Measurements from ENCODE around the gene AFF3. TPM values are rescaled to one million over a fixed set of nuclear protein-coding genes. Genes with fewer than 3 reads are reported as not detected.

The AFF3 gene
- total and polyA plus RNA-seq, 5 donors: 4.0 to 22.0 (median 17.8) TPM

DNA sequence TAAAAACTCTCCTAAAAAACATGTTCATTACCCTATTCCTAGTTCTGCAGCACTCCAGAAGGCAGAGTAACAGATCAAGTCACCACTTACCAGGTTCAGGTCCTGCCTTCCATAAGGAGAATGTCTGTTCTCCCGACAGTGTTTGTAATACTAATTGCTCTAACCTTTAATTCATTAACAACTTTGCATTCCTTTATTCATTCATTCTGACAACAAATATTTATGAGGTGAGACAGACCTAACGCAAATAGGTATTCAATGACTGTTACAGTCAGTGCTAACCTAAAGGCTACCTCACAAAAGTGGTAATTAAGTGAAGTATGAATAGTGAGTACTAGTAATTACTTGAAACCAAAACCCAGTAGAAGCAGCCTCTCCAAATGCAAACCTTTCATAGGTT is 224.0 kb downstream of the AFF3 start:
- H3K4me3 ChIP-seq (ENCODE audit: low read length): no peak overlapping the region
- H3K27ac ChIP-seq (ENCODE audit: low read length): no peak overlapping the region
- 86% methylated on average over 2 of the region's 2 CpGs for WGBS
- no peaks in the 10 kb centered on the region for H3K4me1 ChIP-seq (ENCODE audit: control insufficient read depth, insufficient read depth, low read length)
- H3K9me3 ChIP-seq (ENCODE audit: control insufficient read depth, low read length): no peaks in the 10 kb centered on the region
- no peaks in the 10 kb centered on the region for H3K27me3 ChIP-seq (ENCODE audit: control insufficient read depth, insufficient read depth)
- DNase-seq (no peak), ATAC-seq (no peak)
- intact Hi-C loops (cut with DNase I): no loop called here

GRCh38 chr2:99915108-99915675 is 227.2 kb downstream of the AFF3 start:
- intact Hi-C loops (cut with DNase I): no loop called here
- Histone ChIP-seq H3K9me3 (ENCODE audit: control insufficient read depth, low read length) (no peaks in the 10 kb centered on the region), H3K4me3 (ENCODE audit: low read length) (no peak overlapping the region), H3K4me1 (ENCODE audit: control insufficient read depth, insufficient read depth, low read length) (peaks cover 1% of the 10 kb centered on the region), H3K27ac (ENCODE audit: low read length) (no peak overlapping the region), H3K27me3 (ENCODE audit: control insufficient read depth, insufficient read depth) (no peaks in the 10 kb centered on the region)
- DNase-seq: no peak
- WGBS: 88% methylated on average over 8 of the region's 8 CpGs
- no peak for ATAC-seq

GRCh38 chr2:99911736-99912135 is 230.7 kb downstream of the AFF3 start:
- ATAC-seq: no peak
- no peaks in the 10 kb centered on the region for H3K27me3 ChIP-seq (ENCODE audit: control insufficient read depth, insufficient read depth)
- intact Hi-C loops (cut with DNase I): no loop called here

GRCh38 chr2:99910902-99911301 is 231.5 kb downstream of the AFF3 start:
- DNase-seq: no peak
- 85% methylated on average over 5 of the region's 5 CpGs for WGBS
- H3K27ac ChIP-seq (ENCODE audit: low read length): no peak overlapping the region
- H3K4me3 ChIP-seq (ENCODE audit: low read length): no peak overlapping the region
- no peaks in the 10 kb centered on the region for H3K9me3 ChIP-seq (ENCODE audit: control insufficient read depth, low read length)
- intact Hi-C loops (cut with DNase I): no loop called here
- peaks cover 1% of the 10 kb centered on the region for H3K4me1 ChIP-seq (ENCODE audit: control insufficient read depth, insufficient read depth, low read length)
- ATAC-seq: no peak
- H3K27me3 ChIP-seq (ENCODE audit: control insufficient read depth, insufficient read depth): no peaks in the 10 kb centered on the region

More at GRCh38 chr2:99911736-99912135, 230.7 kb downstream of the AFF3 start:
- no peak overlapping the region for H3K27ac ChIP-seq (ENCODE audit: low read length)
- no peaks in the 10 kb centered on the region for H3K9me3 ChIP-seq (ENCODE audit: control insufficient read depth, low read length)
- H3K4me3 ChIP-seq (ENCODE audit: low read length): no peak overlapping the region
- peaks cover 1% of the 10 kb centered on the region for H3K4me1 ChIP-seq (ENCODE audit: control insufficient read depth, insufficient read depth, low read length)
- no peak for DNase-seq

DNA sequence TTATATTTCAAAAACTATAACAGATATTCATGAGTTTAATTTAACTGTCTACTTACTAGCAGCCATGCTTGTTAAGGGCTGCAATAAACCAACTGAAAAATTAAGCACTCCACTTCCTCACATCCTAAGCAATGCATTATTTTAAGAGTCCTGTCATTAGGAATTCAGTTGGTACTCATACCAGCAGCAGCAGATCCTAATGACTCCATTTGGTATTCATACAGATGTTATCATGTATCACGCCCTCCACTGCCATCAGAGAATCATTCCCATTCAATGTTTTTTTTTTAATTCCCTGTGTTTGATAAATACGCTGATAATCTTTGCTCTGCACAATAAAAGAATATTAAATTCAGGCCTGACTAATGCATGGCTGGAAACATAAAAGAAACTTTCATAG is 236.8 kb downstream of the AFF3 start:
- intact Hi-C loops (cut with DNase I): no loop called here
- ATAC-seq (no peak), DNase-seq (no peak)
- Histone ChIP-seq H3K9me3 (ENCODE audit: control insufficient read depth, low read length) (no peaks in the 10 kb centered on the region), H3K27me3 (ENCODE audit: control insufficient read depth, insufficient read depth) (no peaks in the 10 kb centered on the region), H3K4me1 (ENCODE audit: control insufficient read depth, insufficient read depth, low read length) (peaks cover 2% of the 10 kb centered on the region), H3K4me3 (ENCODE audit: low read length) (no peak overlapping the region), H3K27ac (ENCODE audit: low read length) (no peak overlapping the region)
- 94% methylated on average over 2 of the region's 2 CpGs for WGBS

DNA sequence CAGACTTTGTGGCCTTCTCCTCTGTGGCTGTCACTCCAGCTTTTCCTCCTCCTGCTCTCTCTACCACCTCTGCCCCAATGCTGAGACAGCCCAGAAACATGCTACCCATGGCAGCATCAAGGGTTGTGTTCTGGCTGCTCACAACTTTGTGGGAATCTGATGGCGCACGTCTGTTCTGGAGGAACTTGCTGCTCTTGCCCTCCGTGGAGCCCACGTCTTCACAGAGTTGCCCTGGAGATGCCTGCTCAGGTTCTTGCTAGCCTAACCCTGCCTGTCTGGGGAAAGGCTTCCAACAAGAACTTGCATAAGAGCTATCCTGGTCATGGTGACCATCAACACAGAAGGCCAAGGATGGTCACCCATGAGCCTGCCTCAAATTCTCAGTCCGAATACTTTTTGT is 237.4 kb downstream of the AFF3 start:
- intact Hi-C loops (cut with DNase I): no loop called here
- ATAC-seq: no peak
- Histone ChIP-seq H3K27ac (ENCODE audit: low read length) (no peak overlapping the region), H3K9me3 (ENCODE audit: control insufficient read depth, low read length) (no peaks in the 10 kb centered on the region), H3K4me1 (ENCODE audit: control insufficient read depth, insufficient read depth, low read length) (peaks cover 5% of the 10 kb centered on the region), H3K4me3 (ENCODE audit: low read length) (no peak overlapping the region), H3K27me3 (ENCODE audit: control insufficient read depth, insufficient read depth) (no peaks in the 10 kb centered on the region)
- no peak for DNase-seq
- 92% methylated on average over 5 of the region's 5 CpGs for WGBS

DNA sequence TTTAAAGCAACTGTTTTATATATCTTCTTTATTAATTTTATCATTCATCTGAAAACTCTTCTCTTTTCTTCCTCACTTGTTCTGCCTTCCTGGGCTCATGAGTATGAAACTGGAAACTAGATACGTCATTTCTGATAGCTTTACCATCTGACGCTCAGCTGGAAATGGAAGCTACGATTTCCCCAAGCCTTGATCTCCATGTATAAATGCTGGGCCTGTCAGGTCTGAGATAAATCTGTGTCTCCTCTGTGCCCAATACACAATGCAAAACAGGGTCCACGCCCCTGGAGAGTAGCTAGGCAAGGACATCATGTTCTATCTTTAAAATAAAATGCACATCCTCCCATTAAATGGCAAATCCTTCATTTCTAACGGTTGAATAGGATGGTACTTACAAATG is 238.4 kb downstream of the AFF3 start:
- no peak for DNase-seq
- Histone ChIP-seq H3K27ac (ENCODE audit: low read length) (no peak overlapping the region), H3K27me3 (ENCODE audit: control insufficient read depth, insufficient read depth) (no peaks in the 10 kb centered on the region), H3K9me3 (ENCODE audit: control insufficient read depth, low read length) (no peaks in the 10 kb centered on the region), H3K4me3 (ENCODE audit: low read length) (no peak overlapping the region), H3K4me1 (ENCODE audit: control insufficient read depth, insufficient read depth, low read length) (peaks cover 5% of the 10 kb centered on the region)
- ATAC-seq: no peak
- 53% methylated on average over 5 of the region's 5 CpGs for WGBS
- intact Hi-C loops (cut with DNase I): no loop called here

- DNase-seq: no peak
- H3K27ac ChIP-seq (ENCODE audit: low read length): peak overlapping the region; percentile 48
- ATAC-seq: peak; percentile 63 to 76
Measured at GRCh38 chr2:99900556-99900955, 241.8 kb downstream of the AFF3 start.

DNA sequence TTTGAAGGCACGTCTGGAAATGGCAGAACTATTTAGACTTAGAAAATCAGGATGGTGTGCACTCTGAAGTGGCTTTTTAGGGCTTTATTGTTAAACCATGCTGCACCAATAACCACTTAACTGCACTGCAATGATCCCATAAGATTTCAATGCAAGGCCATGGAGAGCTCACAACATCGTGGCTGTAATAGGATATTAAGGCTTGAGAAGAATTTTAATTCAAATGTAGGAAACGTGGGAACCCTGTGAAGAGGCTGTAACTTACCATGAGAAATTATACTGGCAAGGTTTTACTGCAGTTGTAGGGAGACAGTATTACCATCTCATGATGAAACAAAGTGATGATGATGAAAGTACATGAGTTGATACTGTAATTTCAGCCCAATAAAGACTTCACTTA is 242.5 kb downstream of the AFF3 start:
- ATAC-seq (no peak), DNase-seq (no peak)
- no peak overlapping the region for H3K27ac ChIP-seq (ENCODE audit: low read length)
- peaks cover 5% of the 10 kb centered on the region for H3K4me1 ChIP-seq (ENCODE audit: control insufficient read depth, insufficient read depth, low read length)
- no peaks in the 10 kb centered on the region for H3K27me3 ChIP-seq (ENCODE audit: control insufficient read depth, insufficient read depth)
- H3K9me3 ChIP-seq (ENCODE audit: control insufficient read depth, low read length): no peaks in the 10 kb centered on the region
- no peak overlapping the region for H3K4me3 ChIP-seq (ENCODE audit: low read length)
- intact Hi-C loops (cut with DNase I): no loop called here
- 89% methylated on average over 3 of the region's 3 CpGs for WGBS

More at GRCh38 chr2:99900556-99900955, 241.8 kb downstream of the AFF3 start:
- intact Hi-C loops (cut with DNase I): no loop called here
- Histone ChIP-seq H3K4me3 (ENCODE audit: low read length) (no peak overlapping the region), H3K4me1 (ENCODE audit: control insufficient read depth, insufficient read depth, low read length) (peaks cover 5% of the 10 kb centered on the region), H3K9me3 (ENCODE audit: control insufficient read depth, low read length) (no peaks in the 10 kb centered on the region), H3K27me3 (ENCODE audit: control insufficient read depth, insufficient read depth) (no peaks in the 10 kb centered on the region)
- 86% methylated on average over 7 of the region's 7 CpGs for WGBS

GRCh38 chr2:99899058-99899855 is 243.1 kb downstream of the AFF3 start:
- 90% methylated on average over 5 of the region's 5 CpGs for WGBS
- intact Hi-C loops (cut with DNase I): no loop called here
- peaks cover 3% of the 10 kb centered on the region for H3K4me1 ChIP-seq (ENCODE audit: control insufficient read depth, insufficient read depth, low read length)
- no peaks in the 10 kb centered on the region for H3K27me3 ChIP-seq (ENCODE audit: control insufficient read depth, insufficient read depth)
- ATAC-seq (no peak), DNase-seq (no peak)
- no peaks in the 10 kb centered on the region for H3K9me3 ChIP-seq (ENCODE audit: control insufficient read depth, low read length)
- H3K27ac ChIP-seq (ENCODE audit: low read length): no peak overlapping the region
- no peak overlapping the region for H3K4me3 ChIP-seq (ENCODE audit: low read length)

GRCh38 chr2:99898336-99899048 is 243.9 kb downstream of the AFF3 start:
- peaks cover 3% of the 10 kb centered on the region for H3K4me1 ChIP-seq (ENCODE audit: control insufficient read depth, insufficient read depth, low read length)
- intact Hi-C loops (cut with DNase I): no loop called here
- no peaks in the 10 kb centered on the region for H3K27me3 ChIP-seq (ENCODE audit: control insufficient read depth, insufficient read depth)
- no peak overlapping the region for H3K4me3 ChIP-seq (ENCODE audit: low read length)
- H3K27ac ChIP-seq (ENCODE audit: low read length): no peak overlapping the region
- ATAC-seq (peak in 1 of 2 donors; percentile 34), DNase-seq (no peak)
- H3K9me3 ChIP-seq (ENCODE audit: control insufficient read depth, low read length): no peaks in the 10 kb centered on the region
- 87% methylated on average over 12 of the region's 12 CpGs for WGBS

Measured in right cardiac atrium (tissue), 5 donors.